ENCODE results near the gene CAMK1D.

CAMK1D gene

DNA sequence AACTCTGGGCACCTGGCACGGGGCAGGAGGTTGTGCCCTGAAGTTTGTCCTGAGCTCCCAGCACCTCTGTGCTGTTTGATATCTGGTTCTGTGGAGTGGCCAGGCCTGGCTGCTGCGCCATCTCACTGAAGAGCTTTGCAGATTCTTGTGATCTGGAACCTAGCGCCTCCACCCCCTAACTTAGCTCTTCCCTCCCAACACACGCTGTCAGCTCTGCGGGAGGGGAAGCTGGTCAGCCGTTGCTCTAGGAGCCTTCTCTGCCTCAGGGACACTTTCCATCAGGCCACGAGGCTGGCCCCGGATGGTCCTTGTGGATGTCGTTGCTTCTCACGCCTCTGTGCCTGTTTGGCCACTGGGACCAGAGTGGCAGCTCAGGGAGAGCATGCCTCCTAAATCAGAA lies 438.9 kb downstream of the CAMK1D start:
- no peaks in the 10 kb centered on the region for H3K79me2 ChIP-seq (ENCODE audit: insufficient read depth, low read depth)
- no peaks in the 10 kb centered on the region for H3K4me1 ChIP-seq (ENCODE audit: low read depth, poor library complexity, severe bottlenecking)
- no peak overlapping the region for H3K27ac ChIP-seq
- no peak overlapping the region for H2AFZ ChIP-seq (ENCODE audit: low read depth)
- no peak overlapping the region for H3K4me3 ChIP-seq (IDR thresholded peaks at IDR 0.05; ENCODE audit: insufficient read depth, low read depth, low read length)
- no peak overlapping the region for H3K4me2 ChIP-seq
- H3K27me3 ChIP-seq (ENCODE audit: insufficient read depth, low read depth): no peaks in the 10 kb centered on the region
- H3K9ac ChIP-seq: no peak overlapping the region
- H4K20me1 ChIP-seq (ENCODE audit: insufficient read depth): no peaks in the 10 kb centered on the region
- TF ChIP-seq, protein P1, sequence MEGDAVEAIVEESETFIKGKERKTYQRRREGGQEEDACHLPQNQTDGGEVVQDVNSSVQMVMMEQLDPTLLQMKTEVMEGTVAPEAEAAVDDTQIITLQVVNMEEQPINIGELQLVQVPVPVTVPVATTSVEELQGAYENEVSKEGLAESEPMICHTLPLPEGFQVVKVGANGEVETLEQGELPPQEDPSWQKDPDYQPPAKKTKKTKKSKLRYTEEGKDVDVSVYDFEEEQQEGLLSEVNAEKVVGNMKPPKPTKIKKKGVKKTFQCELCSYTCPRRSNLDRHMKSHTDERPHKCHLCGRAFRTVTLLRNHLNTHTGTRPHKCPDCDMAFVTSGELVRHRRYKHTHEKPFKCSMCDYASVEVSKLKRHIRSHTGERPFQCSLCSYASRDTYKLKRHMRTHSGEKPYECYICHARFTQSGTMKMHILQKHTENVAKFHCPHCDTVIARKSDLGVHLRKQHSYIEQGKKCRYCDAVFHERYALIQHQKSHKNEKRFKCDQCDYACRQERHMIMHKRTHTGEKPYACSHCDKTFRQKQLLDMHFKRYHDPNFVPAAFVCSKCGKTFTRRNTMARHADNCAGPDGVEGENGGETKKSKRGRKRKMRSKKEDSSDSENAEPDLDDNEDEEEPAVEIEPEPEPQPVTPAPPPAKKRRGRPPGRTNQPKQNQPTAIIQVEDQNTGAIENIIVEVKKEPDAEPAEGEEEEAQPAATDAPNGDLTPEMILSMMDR (conservative IDR thresholded peaks at IDR 0.05; ENCODE audit: low read depth, low read length): no peak
- H3K36me3 ChIP-seq (ENCODE audit: insufficient read depth): no peaks in the 10 kb centered on the region

DNA sequence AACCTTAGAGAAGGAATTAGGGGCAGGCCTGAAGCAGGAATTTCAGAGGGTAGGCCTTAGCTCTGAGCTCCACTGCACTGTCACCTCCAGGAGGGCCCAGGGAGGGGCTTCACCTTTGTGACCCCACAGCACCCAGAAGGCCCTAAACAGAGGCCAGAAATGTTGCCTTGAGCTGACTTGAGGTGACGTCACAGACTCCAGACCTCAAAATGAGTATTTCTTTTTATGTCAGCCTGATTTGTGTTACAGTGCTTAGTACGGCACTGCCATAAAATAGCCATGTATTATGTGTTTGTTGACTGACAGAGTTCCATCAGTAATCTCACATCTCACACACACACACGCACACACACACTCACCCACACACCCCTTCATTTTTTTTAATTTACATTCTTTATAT lies 440.9 kb downstream of the CAMK1D start:
- H2AFZ ChIP-seq (ENCODE audit: low read depth): no peak overlapping the region
- no peaks in the 10 kb centered on the region for H3K4me1 ChIP-seq (ENCODE audit: low read depth, poor library complexity, severe bottlenecking)
- H3K79me2 ChIP-seq (ENCODE audit: insufficient read depth, low read depth): no peaks in the 10 kb centered on the region
- TF ChIP-seq, protein P1 (conservative IDR thresholded peaks at IDR 0.05; ENCODE audit: low read depth, low read length): no peak
- no peak overlapping the region for H3K27ac ChIP-seq
- H3K36me3 ChIP-seq (ENCODE audit: insufficient read depth): no peaks in the 10 kb centered on the region
- H3K4me3 ChIP-seq (IDR thresholded peaks at IDR 0.05; ENCODE audit: insufficient read depth, low read depth, low read length): no peak overlapping the region
- H3K9ac ChIP-seq: no peak overlapping the region
- no peak overlapping the region for H3K4me2 ChIP-seq
- H4K20me1 ChIP-seq (ENCODE audit: insufficient read depth): no peaks in the 10 kb centered on the region
- H3K27me3 ChIP-seq (ENCODE audit: insufficient read depth, low read depth): no peaks in the 10 kb centered on the region

DNA sequence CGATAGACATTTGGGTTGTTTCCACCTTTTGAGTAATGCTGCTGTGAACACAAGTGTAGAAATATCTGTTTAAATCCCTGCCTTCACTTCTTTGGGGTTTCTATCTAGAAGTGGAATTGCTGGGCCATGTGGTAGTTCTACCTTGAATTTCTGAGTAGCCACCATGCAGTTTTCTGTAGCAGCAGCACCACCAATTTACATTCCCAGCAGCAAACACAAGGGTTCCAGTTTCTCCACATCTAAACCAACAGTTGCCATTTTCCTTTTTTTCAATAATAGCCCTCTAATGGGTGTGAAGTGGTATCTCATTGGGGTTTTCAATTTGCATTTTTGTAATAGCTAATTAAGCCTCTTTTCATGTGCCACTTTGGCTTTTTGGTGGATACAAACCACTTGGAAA lies 442.4 kb downstream of the CAMK1D start:
- no peaks in the 10 kb centered on the region for H3K4me1 ChIP-seq (ENCODE audit: low read depth, poor library complexity, severe bottlenecking)
- TF ChIP-seq, protein P1 (conservative IDR thresholded peaks at IDR 0.05; ENCODE audit: low read depth, low read length): no peak
- H3K79me2 ChIP-seq (ENCODE audit: insufficient read depth, low read depth): no peaks in the 10 kb centered on the region
- H3K9ac ChIP-seq: no peak overlapping the region
- no peaks in the 10 kb centered on the region for H3K36me3 ChIP-seq (ENCODE audit: insufficient read depth)
- H3K4me3 ChIP-seq (IDR thresholded peaks at IDR 0.05; ENCODE audit: insufficient read depth, low read depth, low read length): no peak overlapping the region
- no peak overlapping the region for H3K27ac ChIP-seq
- no peak overlapping the region for H2AFZ ChIP-seq (ENCODE audit: low read depth)
- H3K4me2 ChIP-seq: no peak overlapping the region
- H3K27me3 ChIP-seq (ENCODE audit: insufficient read depth, low read depth): no peaks in the 10 kb centered on the region
- H4K20me1 ChIP-seq (ENCODE audit: insufficient read depth): no peaks in the 10 kb centered on the region

DNA sequence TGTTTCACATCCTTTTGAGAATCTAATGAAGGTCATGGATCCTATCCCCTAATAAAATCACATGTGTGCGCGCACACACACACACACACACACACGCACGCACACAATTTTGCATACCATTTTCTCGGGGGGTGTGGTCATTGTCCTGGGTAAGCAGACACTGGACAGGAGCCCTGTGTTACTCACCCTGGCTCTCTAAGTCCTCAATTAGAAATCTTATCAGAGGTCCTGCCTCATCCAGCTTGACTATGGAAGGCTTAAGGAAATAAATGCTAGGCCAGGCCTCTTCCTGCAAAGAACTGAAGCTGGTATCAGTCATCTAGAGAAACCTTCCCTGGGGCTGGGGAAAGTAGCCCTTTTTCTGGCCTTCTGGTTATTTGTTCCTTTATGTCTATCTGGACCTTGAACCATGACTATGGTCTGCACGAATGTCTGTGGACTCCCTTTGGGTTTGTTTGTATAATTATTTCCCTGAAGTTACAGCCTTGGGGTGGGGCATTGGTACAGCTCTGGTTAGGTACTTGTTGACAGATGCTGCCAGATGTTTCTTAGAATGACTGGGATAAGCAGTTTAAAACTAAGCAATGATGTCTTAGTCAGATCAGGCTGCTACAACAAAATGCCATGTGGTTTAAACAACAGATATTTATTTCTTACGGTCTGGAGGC lies 443.7 kb downstream of the CAMK1D start:
- no peak overlapping the region for H3K4me3 ChIP-seq (IDR thresholded peaks at IDR 0.05; ENCODE audit: insufficient read depth, low read depth, low read length)
- H3K9ac ChIP-seq: no peak overlapping the region
- TF ChIP-seq, protein P1 (conservative IDR thresholded peaks at IDR 0.05; ENCODE audit: low read depth, low read length): no peak
- H2AFZ ChIP-seq (ENCODE audit: low read depth): no peak overlapping the region
- H3K4me1 ChIP-seq (ENCODE audit: low read depth, poor library complexity, severe bottlenecking): no peaks in the 10 kb centered on the region
- H3K27me3 ChIP-seq (ENCODE audit: insufficient read depth, low read depth): no peaks in the 10 kb centered on the region
- H3K27ac ChIP-seq: no peak overlapping the region
- no peak overlapping the region for H3K4me2 ChIP-seq
- no peaks in the 10 kb centered on the region for H3K36me3 ChIP-seq (ENCODE audit: insufficient read depth)
- H3K79me2 ChIP-seq (ENCODE audit: insufficient read depth, low read depth): no peaks in the 10 kb centered on the region
- H4K20me1 ChIP-seq (ENCODE audit: insufficient read depth): no peaks in the 10 kb centered on the region
